Lower leg skin (tissue), 3 donors: ENCODE measurements around the gene SCGN.

Experiments
- CTCF ChIP-seq, 3 donors: fragments of 450-650 bp; IDR thresholded peaks; one replicate each; pipeline ENCODE4 v1.5.1; 2016; ENCODE audit warnings: antibody characterized with exemption in 3 of 3, mild to moderate bottlenecking in 3 of 3, moderate library complexity in 2 of 3
- POLR2A ChIP-seq, 2 donors: fragments of 450-650 bp; IDR thresholded peaks; one replicate each; pipeline ENCODE4 v1.6.1; 2016 to 2017; ENCODE audit warnings: antibody characterized with exemption in 2 of 2, mild to moderate bottlenecking in 1 of 2, moderate library complexity in 1 of 2

GRCh38 chr6:25641940-25642666 lies 9.9 kb upstream of the SCGN start:
- TF ChIP-seq POLR2A (IDR thresholded peaks at IDR 0.05) (no peak), CTCF (IDR thresholded peaks at IDR 0.05) (no peak)
